WTC11 (cell line): Measurements from ENCODE around the gene ATG14.

ENCODE experiments used
- ARID4B ChIP-seq: sonication (generic); formaldehyde crosslinking; IDR thresholded peaks from 2 replicates; pipeline ENCODE4 v1.8.0; 2023; ENCODE audit warnings: missing genetic modification reagents, mild to moderate bottlenecking, borderline replicate concordance
- ATF2 ChIP-seq: sonication (generic); formaldehyde crosslinking; IDR thresholded peaks from 2 replicates; pipeline ENCODE4 v1.8.1; 2022; ENCODE audit warnings: low read depth, missing genetic modification reagents, borderline replicate concordance
- CTCF ChIP-seq: fragments of 200-600 bp; IDR thresholded peaks from 2 replicates; pipeline ENCODE4 v1.8.0; 2022; ENCODE audit warnings: antibody characterized with exemption
- GABPB1 ChIP-seq: sonication (generic); formaldehyde crosslinking; IDR thresholded peaks from 2 replicates; pipeline ENCODE4 v1.8.1; 2023; ENCODE audit warnings: mild to moderate bottlenecking, missing genetic modification reagents
- MAX ChIP-seq: sonication (generic); formaldehyde crosslinking; IDR thresholded peaks from 2 replicates; pipeline ENCODE4 v1.8.0; 2022; ENCODE audit warnings: mild to moderate bottlenecking, missing genetic modification reagents
- STAT6 ChIP-seq: sonication (generic); formaldehyde crosslinking; conservative IDR thresholded peaks from 2 replicates; pipeline ENCODE4 v1.8.1; 2023; ENCODE audit warnings: mild to moderate bottlenecking, low read depth, missing genetic modification reagents, moderate library complexity

GRCh38 chr14:55430024-55430690, 18.5 kb upstream of the ATG14 start:
- TF ChIP-seq MAX (CRISPR knock-in tag) = no peak
- TF ChIP-seq STAT6 = no peak
- TF ChIP-seq CTCF = 0 out of 2 replicates have a peak, but pooled peaks have one; percentile 16
- no peak for TF ChIP-seq GABPB1
- TF ChIP-seq ARID4B (CRISPR knock-in tag) = no peak
- TF ChIP-seq ATF2 (CRISPR knock-in tag) = no peak
